ENCODE results near the gene NOS3. TPM values are rescaled to one million over a fixed set of nuclear protein-coding genes. Genes with fewer than 3 reads are reported as not detected.

NOS3 gene
- total RNA-seq, 2 donors from 2014 or later: 6.1 to 10.4 TPM

GRCh38 chr7:151045967-151046366 is 55.1 kb downstream of the NOS3 start:
- DNase-seq (ENCODE audit: low spot score): no peak
- intact Hi-C loops (cut with DNase I): no loop called here
- TF ChIP-seq, protein P1, sequence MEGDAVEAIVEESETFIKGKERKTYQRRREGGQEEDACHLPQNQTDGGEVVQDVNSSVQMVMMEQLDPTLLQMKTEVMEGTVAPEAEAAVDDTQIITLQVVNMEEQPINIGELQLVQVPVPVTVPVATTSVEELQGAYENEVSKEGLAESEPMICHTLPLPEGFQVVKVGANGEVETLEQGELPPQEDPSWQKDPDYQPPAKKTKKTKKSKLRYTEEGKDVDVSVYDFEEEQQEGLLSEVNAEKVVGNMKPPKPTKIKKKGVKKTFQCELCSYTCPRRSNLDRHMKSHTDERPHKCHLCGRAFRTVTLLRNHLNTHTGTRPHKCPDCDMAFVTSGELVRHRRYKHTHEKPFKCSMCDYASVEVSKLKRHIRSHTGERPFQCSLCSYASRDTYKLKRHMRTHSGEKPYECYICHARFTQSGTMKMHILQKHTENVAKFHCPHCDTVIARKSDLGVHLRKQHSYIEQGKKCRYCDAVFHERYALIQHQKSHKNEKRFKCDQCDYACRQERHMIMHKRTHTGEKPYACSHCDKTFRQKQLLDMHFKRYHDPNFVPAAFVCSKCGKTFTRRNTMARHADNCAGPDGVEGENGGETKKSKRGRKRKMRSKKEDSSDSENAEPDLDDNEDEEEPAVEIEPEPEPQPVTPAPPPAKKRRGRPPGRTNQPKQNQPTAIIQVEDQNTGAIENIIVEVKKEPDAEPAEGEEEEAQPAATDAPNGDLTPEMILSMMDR (IDR thresholded peaks at IDR 0.05): no peak
- TF ChIP-seq POLR2AphosphoS5 (IDR thresholded peaks at IDR 0.05) (no peak), POLR2A (IDR thresholded peaks at IDR 0.05) (no peak)
- Histone ChIP-seq H3K36me3 (peaks cover 0 to 4% of the 10 kb centered on the region in 2 donors), H3K27me3 (replicated peaks; ENCODE audit: insufficient read depth) (no peaks in the 10 kb centered on the region), H3K9me3 (no peaks in the 10 kb centered on the region), H3K4me3 (no peak overlapping the region), H3K27ac (no peak overlapping the region), H3K4me1 (replicated peaks) (no peaks in the 10 kb centered on the region)
- WGBS: 84% methylated on average over 9 of the region's 9 CpGs

GRCh38 chr7:151046603-151047573 is 56.1 kb downstream of the NOS3 start:
- no peak overlapping the region for H3K4me3 ChIP-seq
- H3K9me3 ChIP-seq: no peaks in the 10 kb centered on the region
- H3K4me1 ChIP-seq (replicated peaks): no peaks in the 10 kb centered on the region
- H3K27ac ChIP-seq: no peak overlapping the region
- DNase-seq (ENCODE audit: low spot score): no peak
- intact Hi-C loops (cut with DNase I): no loop called here
- H3K27me3 ChIP-seq (replicated peaks; ENCODE audit: insufficient read depth): no peaks in the 10 kb centered on the region
- 22% methylated on average over 14 of the region's 14 CpGs for WGBS
- TF ChIP-seq, protein P1 (IDR thresholded peaks at IDR 0.05): no peak
- TF ChIP-seq POLR2AphosphoS5 (IDR thresholded peaks at IDR 0.05) (no peak), POLR2A (IDR thresholded peaks at IDR 0.05) (no peak)
- H3K36me3 ChIP-seq: peaks cover 0 to 4% of the 10 kb centered on the region in 2 donors

- intact Hi-C loops (cut with DNase I): no loop called here
- 67% methylated on average over 22 of the region's 22 CpGs for WGBS
- H3K27me3 ChIP-seq (replicated peaks; ENCODE audit: insufficient read depth): no peaks in the 10 kb centered on the region
- no peak within 1 kb of the TSS for H3K4me3 ChIP-seq
- H3K27ac ChIP-seq: no peak within 1 kb of the TSS
- H3K36me3 ChIP-seq: peaks cover 0 to 4% of the 10 kb centered on the region in 2 donors
- H3K9me3 ChIP-seq: no peaks in the 10 kb centered on the region
- no peak for TF ChIP-seq POLR2AphosphoS5 (IDR thresholded peaks at IDR 0.05)
- no peak for TF ChIP-seq POLR2A (IDR thresholded peaks at IDR 0.05)
- TF ChIP-seq, protein P1 (IDR thresholded peaks at IDR 0.05): no peak
- no peak for DNase-seq (ENCODE audit: low spot score)
- no peaks in the 10 kb centered on the region for H3K4me1 ChIP-seq (replicated peaks)
Observed at GRCh38 chr7:151047976-151048815, 57.4 kb downstream of the NOS3 start, which contains the start of gene ASIC3. Gene ASIC3 (plus strand): TSS chr7:151048531. CDS start chr7:151048886, 355 bp downstream.

GRCh38 chr7:151048911-151049463 is 58.2 kb downstream of the NOS3 start:
- H3K4me1 ChIP-seq (replicated peaks): no peaks in the 10 kb centered on the region
- 85% methylated on average over 25 of the region's 38 CpGs for WGBS

DNA sequence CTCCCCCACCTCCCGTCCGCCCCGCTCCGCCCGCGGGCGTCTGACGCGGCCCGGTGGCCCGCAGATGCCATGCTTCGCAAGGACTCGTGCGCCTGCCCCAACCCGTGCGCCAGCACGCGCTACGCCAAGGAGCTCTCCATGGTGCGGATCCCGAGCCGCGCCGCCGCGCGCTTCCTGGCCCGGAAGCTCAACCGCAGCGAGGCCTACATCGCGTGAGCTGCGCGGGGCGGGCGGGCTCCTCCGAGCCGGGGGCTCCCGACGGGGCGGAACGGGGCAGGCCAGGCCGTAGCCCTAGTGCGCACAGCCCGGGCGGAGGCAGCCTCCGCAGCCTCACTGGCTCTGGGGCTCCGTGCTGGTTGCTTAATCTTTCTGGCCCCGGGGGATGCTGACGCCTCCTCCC is 60.3 kb downstream of the NOS3 start:
- Histone ChIP-seq H3K4me3 (no peak overlapping the region), H3K4me1 (replicated peaks) (no peaks in the 10 kb centered on the region), H3K36me3 (no peaks in the 10 kb centered on the region), H3K27me3 (replicated peaks; ENCODE audit: insufficient read depth) (no peaks in the 10 kb centered on the region), H3K9me3 (no peaks in the 10 kb centered on the region), H3K27ac (no peak overlapping the region)
- DNase-seq (ENCODE audit: low spot score): no peak
- 3% methylated on average over 29 of the region's 50 CpGs for WGBS
- intact Hi-C loops (cut with DNase I): no loop called here
- TF ChIP-seq POLR2A (IDR thresholded peaks at IDR 0.05) (no peak), POLR2AphosphoS5 (IDR thresholded peaks at IDR 0.05) (no peak)
- TF ChIP-seq, protein P1 (IDR thresholded peaks at IDR 0.05): no peak

More at GRCh38 chr7:151048911-151049463, 58.2 kb downstream of the NOS3 start:
- Histone ChIP-seq H3K9me3 (no peaks in the 10 kb centered on the region), H3K36me3 (peaks cover 0 to 4% of the 10 kb centered on the region in 2 donors), H3K27me3 (replicated peaks; ENCODE audit: insufficient read depth) (no peaks in the 10 kb centered on the region), H3K27ac (no peak overlapping the region), H3K4me3 (no peak overlapping the region)
- no peak for DNase-seq (ENCODE audit: low spot score)
- intact Hi-C loops (cut with DNase I): no loop called here
- no peak for TF ChIP-seq POLR2AphosphoS5 (IDR thresholded peaks at IDR 0.05)
- no peak for TF ChIP-seq POLR2A (IDR thresholded peaks at IDR 0.05)

Measured in prostate gland (tissue), 2 donors.